ENCODE results near the gene PARP6. TPM values are rescaled to one million over a fixed set of nuclear protein-coding genes. Genes with fewer than 3 reads are reported as not detected.

The PARP6 gene
- total RNA-seq, 1 experiment from 2014 or later: 20.6 TPM

GRCh38 chr15:72231833-72232478 is 40.4 kb downstream of the PARP6 start:
- peak; percentile 79 for DNase-seq (ENCODE audit: low read depth)

- peak; percentile 98 for DNase-seq (ENCODE audit: low read depth)
These were observed 41.1 kb downstream of the PARP6 start, which contains the start of gene PKM for GRCh38 chr15:72231066-72231832. TSS of gene PKM (minus strand) at chr15:72231190. CDS start at chr15:72219097, 12,093 bp downstream.

- DNase-seq (ENCODE audit: low read depth): peak; percentile 93
These were observed 41.9 kb downstream of the PARP6 start for GRCh38 chr15:72230197-72231065.

- no peak for DNase-seq (ENCODE audit: low read depth)
These were observed 42.5 kb downstream of the PARP6 start for GRCh38 chr15:72229947-72230196.

GRCh38 chr15:72229076-72229946 is 43.0 kb downstream of the PARP6 start:
- DNase-seq (ENCODE audit: low read depth): peak; percentile 45

GRCh38 chr15:72227720-72228119 is 44.6 kb downstream of the PARP6 start:
- DNase-seq (ENCODE audit: low read depth): peak; percentile 17

GRCh38 chr15:72227192-72227586 is 45.2 kb downstream of the PARP6 start:
- peak; percentile 87 for DNase-seq (ENCODE audit: low read depth)

- DNase-seq (ENCODE audit: low read depth): no peak
These were observed 49.1 kb downstream of the PARP6 start for GRCh38 chr15:72223278-72223677.

- peak; percentile 64 for DNase-seq (ENCODE audit: low read depth)
These were observed 50.0 kb downstream of the PARP6 start for GRCh38 chr15:72222393-72222792.

- no peak for DNase-seq (ENCODE audit: low read depth)
These were observed 51.7 kb downstream of the PARP6 start for GRCh38 chr15:72220687-72221086.

GRCh38 chr15:72217216-72217615 is 55.1 kb downstream of the PARP6 start:
- no peak for DNase-seq (ENCODE audit: low read depth)

- no peak for DNase-seq (ENCODE audit: low read depth)
These were observed 56.3 kb downstream of the PARP6 start for GRCh38 chr15:72216079-72216478.

GRCh38 chr15:72207558-72208085 is 64.7 kb downstream of the PARP6 start:
- no peak for DNase-seq (ENCODE audit: low read depth)

GRCh38 chr15:72206677-72207000 is 65.7 kb downstream of the PARP6 start:
- DNase-seq (ENCODE audit: low read depth): no peak

GRCh38 chr15:72205896-72206676 is 66.3 kb downstream of the PARP6 start:
- no peak for DNase-seq (ENCODE audit: low read depth)

GRCh38 chr15:72205273-72205672 is 67.1 kb downstream of the PARP6 start:
- no peak for DNase-seq (ENCODE audit: low read depth)

- no peak for DNase-seq (ENCODE audit: low read depth)
These were observed 68.9 kb downstream of the PARP6 start for GRCh38 chr15:72203507-72203837.

GRCh38 chr15:72202801-72203506 is 69.4 kb downstream of the PARP6 start:
- DNase-seq (ENCODE audit: low read depth): no peak

- DNase-seq (ENCODE audit: low read depth): no peak
These were observed 70.1 kb downstream of the PARP6 start for GRCh38 chr15:72202302-72202701.

GRCh38 chr15:72201391-72201921 is 70.9 kb downstream of the PARP6 start:
- no peak for DNase-seq (ENCODE audit: low read depth)

Measured in Daoy (cell line).